Upper lobe of left lung (tissue), 6 donors: ENCODE data around the gene SULF2. TPM values are rescaled to one million over a fixed set of nuclear protein-coding genes. Genes with fewer than 3 reads are reported as not detected.
A peak's percentile ranks its signal among the peaks of the same experiment; 100 is the strongest.

ENCODE experiments used
- ATAC-seq, 2 donors: fragments of 200-7000 bp; cut with Tn5 transposase; one replicate each; pipeline ENCODE4 v1.9.1; 2022; ENCODE audit warnings: mild to moderate bottlenecking in 2 of 2, moderate library complexity in 2 of 2; ENCODE audit not compliant: low FRiP score in 2 of 2
- DNase-seq, 2 donors: peaks; one replicate each; pipeline ENCODE4 v3.0.0-alpha.2; 2019 to 2020
- H3K27ac ChIP-seq, 4 donors: fragments of 200-600 bp; sonication (generic); one replicate each; pipeline ENCODE4 v1.5.1; 2016 to 2019
- H3K27me3 ChIP-seq, 4 donors: fragments of 200-600 bp; sonication (generic); one replicate each; pipeline ENCODE4 v1.5.1; 2017 to 2019
- H3K36me3 ChIP-seq, 4 donors: fragments of 200-600 bp; sonication (generic); one replicate each; pipeline ENCODE4 v1.5.1; 2016 to 2019
- H3K4me1 ChIP-seq, 4 donors: fragments of 200-600 bp; sonication (generic); one replicate each; pipeline ENCODE4 v1.5.1; 2018 to 2019
- H3K4me3 ChIP-seq, 4 donors: fragments of 200-600 bp; sonication (generic); one replicate each; pipeline ENCODE4 v1.5.1; 2017 to 2019; ENCODE audit warnings: mild to moderate bottlenecking in 2 of 4, moderate library complexity in 1 of 4
- H3K9me3 ChIP-seq, 4 donors: fragments of 200-600 bp; sonication (generic); one replicate each; pipeline ENCODE4 v1.5.1; 2018 to 2019
- EP300 ChIP-seq, 4 donors: sonication (generic); formaldehyde crosslinking; IDR thresholded peaks; one replicate each; pipeline ENCODE4 v1.5.1; 2017; ENCODE audit warnings: antibody characterized with exemption in 4 of 4, control low read depth in 2 of 4
- POLR2A ChIP-seq, 4 donors: fragments of 450-650 bp; IDR thresholded peaks; one replicate each; pipeline ENCODE4 v1.5.1; 2016 to 2017; ENCODE audit warnings: antibody characterized with exemption in 4 of 4, mild to moderate bottlenecking in 2 of 4
- POLR2AphosphoS5 ChIP-seq, 2 donors: sonication (generic); formaldehyde crosslinking; IDR thresholded peaks; one replicate each; pipeline ENCODE4 v1.5.1; 2017; ENCODE audit warnings: antibody characterized with exemption in 2 of 2
- WGBS, 2 donors: methylation state at CpG; one replicate each; pipeline ENCODE4 v1.1.5; 2017 to 2018; 5-methylcytosine and 5-hydroxymethylcytosine counted together
- total RNA-seq, 6 donors: library from RNA; depleted of rRNA in 4 of 6; stranded (reverse); fragments of >200 nt in 4 of 6; gene quantifications; one replicate each; pipeline versions ENCODE4 v1.1.0 to v1.2.1, GENCODE V29; 2016 to 2021
- TF ChIP-seq, protein P1 (sequence below), 6 experiments: fragments of 450-650 bp in 4 of 6; fragments of 200-600 bp in 2 of 6; sonication (generic) in 2 of 6; IDR thresholded peaks; one replicate each; pipeline ENCODE4 v1.5.1; 2016 to 2019; ENCODE audit warnings: antibody characterized with exemption in 6 of 6
- donor health status: DM: no; HTN: no; CAD: no; lungs with moderate emphysema.
- donor health status: DM: no; HTN: yes; CAD: no; lungs with severe emphysema.

The SULF2 gene
- total RNA-seq, 6 donors from 2014 or later, result 15.0 to 63.8 (median 21.7) TPM

DNA sequence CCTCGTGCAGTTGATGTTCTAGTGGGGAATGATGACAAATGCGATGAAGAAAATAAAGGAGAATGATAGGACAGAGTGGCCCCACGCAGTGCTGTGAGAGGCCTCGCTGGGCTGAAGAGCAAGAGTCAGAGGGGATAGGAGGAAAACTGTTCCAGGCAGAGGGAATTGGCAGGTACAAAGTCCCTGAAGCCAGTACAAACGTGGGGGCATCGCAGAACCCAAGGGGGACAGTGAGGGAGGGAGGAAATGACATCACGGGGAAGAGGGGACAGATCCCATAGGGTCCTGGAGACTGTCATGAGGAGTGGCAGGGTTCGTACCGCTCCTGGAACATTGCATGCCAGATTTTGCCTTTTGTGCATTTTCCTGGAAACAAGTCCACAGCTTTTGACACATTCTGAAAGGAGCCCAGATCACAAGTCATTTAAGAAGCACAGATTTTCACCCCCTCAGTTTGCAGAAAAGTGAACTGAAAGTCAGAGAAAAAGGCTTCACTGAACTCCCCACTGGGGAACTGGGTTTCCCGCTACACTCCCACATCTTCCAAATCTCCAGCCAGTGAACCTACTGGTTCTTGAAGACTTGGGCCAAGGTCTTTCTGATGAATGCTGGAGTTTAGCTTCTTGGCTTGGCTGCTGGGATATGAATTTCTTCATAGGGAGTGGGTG is 77.0 kb downstream of the SULF2 start:
- DNase-seq (no peak), ATAC-seq (no peak)
- TF ChIP-seq, protein P1, sequence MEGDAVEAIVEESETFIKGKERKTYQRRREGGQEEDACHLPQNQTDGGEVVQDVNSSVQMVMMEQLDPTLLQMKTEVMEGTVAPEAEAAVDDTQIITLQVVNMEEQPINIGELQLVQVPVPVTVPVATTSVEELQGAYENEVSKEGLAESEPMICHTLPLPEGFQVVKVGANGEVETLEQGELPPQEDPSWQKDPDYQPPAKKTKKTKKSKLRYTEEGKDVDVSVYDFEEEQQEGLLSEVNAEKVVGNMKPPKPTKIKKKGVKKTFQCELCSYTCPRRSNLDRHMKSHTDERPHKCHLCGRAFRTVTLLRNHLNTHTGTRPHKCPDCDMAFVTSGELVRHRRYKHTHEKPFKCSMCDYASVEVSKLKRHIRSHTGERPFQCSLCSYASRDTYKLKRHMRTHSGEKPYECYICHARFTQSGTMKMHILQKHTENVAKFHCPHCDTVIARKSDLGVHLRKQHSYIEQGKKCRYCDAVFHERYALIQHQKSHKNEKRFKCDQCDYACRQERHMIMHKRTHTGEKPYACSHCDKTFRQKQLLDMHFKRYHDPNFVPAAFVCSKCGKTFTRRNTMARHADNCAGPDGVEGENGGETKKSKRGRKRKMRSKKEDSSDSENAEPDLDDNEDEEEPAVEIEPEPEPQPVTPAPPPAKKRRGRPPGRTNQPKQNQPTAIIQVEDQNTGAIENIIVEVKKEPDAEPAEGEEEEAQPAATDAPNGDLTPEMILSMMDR (IDR thresholded peaks at IDR 0.05), result no peak
- TF ChIP-seq EP300 (IDR thresholded peaks at IDR 0.05), result no peak
- TF ChIP-seq POLR2A (IDR thresholded peaks at IDR 0.05), result no peak
- no peak for TF ChIP-seq POLR2AphosphoS5 (IDR thresholded peaks at IDR 0.05)
- H3K27me3 ChIP-seq, result no peaks in the 10 kb centered on the region
- WGBS, 2 donors, result 82 to 84% methylated on average over 10 of the region's 10 CpGs
- no peak overlapping the region for H3K27ac ChIP-seq
- H3K9me3 ChIP-seq, result no peaks in the 10 kb centered on the region
- H3K36me3 ChIP-seq, result no peaks in the 10 kb centered on the region
- no peak overlapping the region for H3K4me3 ChIP-seq
- no peaks in the 10 kb centered on the region for H3K4me1 ChIP-seq

DNA sequence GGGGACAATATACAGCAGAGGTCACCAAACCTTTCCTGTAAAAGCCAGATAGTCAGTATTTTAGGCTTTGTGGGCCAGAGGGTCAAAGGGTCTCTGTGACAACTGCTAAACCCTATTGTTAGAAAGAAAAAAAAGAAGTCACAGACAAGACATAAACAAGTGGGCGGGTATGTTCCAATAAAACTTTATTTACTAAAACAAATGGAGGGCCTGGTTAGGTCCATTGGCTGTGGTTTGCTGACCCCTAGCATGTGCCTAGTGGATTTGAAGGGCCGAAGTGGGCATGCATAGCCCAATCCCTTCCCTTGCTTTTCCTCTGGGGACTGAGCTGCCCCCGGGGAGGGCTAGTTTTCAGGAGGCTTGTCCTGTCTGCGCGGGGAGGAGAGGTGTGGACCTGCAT is 78.9 kb downstream of the SULF2 start:
- DNase-seq, result no peak
- Histone ChIP-seq H3K9me3 (no peaks in the 10 kb centered on the region), H3K4me1 (no peaks in the 10 kb centered on the region), H3K36me3 (no peaks in the 10 kb centered on the region), H3K4me3 (no peak overlapping the region), H3K27ac (no peak overlapping the region), H3K27me3 (no peaks in the 10 kb centered on the region)
- TF ChIP-seq EP300 (IDR thresholded peaks at IDR 0.05) (no peak), POLR2A (IDR thresholded peaks at IDR 0.05) (no peak), POLR2AphosphoS5 (IDR thresholded peaks at IDR 0.05) (no peak)
- TF ChIP-seq, protein P1 (IDR thresholded peaks at IDR 0.05), result no peak
- 87 to 91% methylated on average over 5 of the region's 5 CpGs for WGBS, 2 donors
- ATAC-seq, result no peak

DNA sequence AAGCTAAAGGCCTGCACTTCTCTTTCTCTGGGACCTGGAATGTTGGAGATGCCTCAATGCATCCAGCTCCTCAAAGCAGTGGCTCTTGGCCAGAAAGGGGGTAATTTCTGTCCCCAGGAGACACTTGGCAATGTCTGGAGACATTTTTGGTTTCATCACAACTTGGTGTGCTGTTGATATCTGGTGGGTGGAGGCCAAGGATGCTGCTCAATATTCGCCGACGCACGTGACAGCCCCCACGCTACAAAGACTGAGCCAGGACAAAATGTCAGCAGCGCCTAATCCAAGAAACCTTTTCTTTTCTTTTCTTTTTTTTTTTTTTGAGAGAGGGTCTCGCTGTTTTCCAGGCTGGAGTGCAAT is 79.8 kb downstream of the SULF2 start:
- Histone ChIP-seq H3K27me3 (no peaks in the 10 kb centered on the region), H3K4me1 (no peaks in the 10 kb centered on the region), H3K9me3 (no peaks in the 10 kb centered on the region), H3K36me3 (no peaks in the 10 kb centered on the region), H3K4me3 (no peak overlapping the region), H3K27ac (no peak overlapping the region)
- WGBS, 2 donors, result 90 to 92% methylated on average over 7 of the region's 7 CpGs
- no peak for DNase-seq
- TF ChIP-seq, protein P1 (IDR thresholded peaks at IDR 0.05), result no peak
- TF ChIP-seq EP300 (IDR thresholded peaks at IDR 0.05) (no peak), POLR2A (IDR thresholded peaks at IDR 0.05) (no peak), POLR2AphosphoS5 (IDR thresholded peaks at IDR 0.05) (no peak)
- ATAC-seq, result no peak

DNA sequence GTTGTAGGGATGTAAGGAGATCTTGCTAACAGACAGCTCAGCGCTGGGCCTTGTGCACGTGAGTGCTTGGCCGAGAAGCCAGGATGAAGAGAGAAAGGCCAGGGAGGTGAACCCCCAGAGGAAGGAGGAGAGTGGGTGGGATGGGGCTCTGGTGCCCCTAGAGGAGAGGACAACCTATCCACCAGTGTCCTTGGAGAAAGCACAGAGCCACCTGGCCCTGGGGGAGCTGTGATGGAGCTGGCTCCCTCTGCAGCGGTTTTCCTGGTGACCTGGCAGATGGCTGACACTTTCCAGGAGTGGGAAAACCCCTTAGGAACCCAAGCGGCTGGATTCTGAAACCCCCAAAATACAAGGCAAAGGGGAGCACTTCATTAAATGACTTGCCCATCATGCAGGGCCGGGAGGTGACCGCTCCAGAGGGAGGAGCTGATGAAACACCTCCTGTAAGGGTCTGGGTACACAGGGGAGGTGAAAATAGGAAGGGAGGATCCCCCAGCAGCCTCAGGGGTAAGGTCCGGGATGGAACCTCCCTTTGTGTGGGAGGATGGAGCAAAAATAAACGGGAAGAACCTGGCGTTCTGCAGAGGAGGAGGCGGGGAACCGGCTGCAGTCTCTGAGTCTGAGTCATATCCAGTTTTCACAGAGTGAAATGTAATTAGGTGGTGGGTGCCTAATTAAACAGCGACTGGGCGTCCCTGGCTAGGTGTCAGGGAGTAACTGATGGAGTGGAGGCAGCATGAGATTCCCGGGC is 80.4 kb downstream of the SULF2 start:
- DNase-seq, result no peak
- 67 to 73% methylated on average over 14 to 15 of the region's 15 CpGs for WGBS, 2 donors
- no peaks in the 10 kb centered on the region for H3K36me3 ChIP-seq
- no peak for TF ChIP-seq EP300 (IDR thresholded peaks at IDR 0.05)
- TF ChIP-seq, protein P1 (IDR thresholded peaks at IDR 0.05), result no peak
- no peak for TF ChIP-seq POLR2AphosphoS5 (IDR thresholded peaks at IDR 0.05)
- no peak for TF ChIP-seq POLR2A (IDR thresholded peaks at IDR 0.05)
- H3K4me3 ChIP-seq, result no peak overlapping the region
- H3K27ac ChIP-seq, result no peak overlapping the region
- no peaks in the 10 kb centered on the region for H3K27me3 ChIP-seq
- H3K9me3 ChIP-seq, result no peaks in the 10 kb centered on the region
- peak; percentile 15 to 77 for ATAC-seq
- H3K4me1 ChIP-seq, result no peaks in the 10 kb centered on the region
